Measurements from ENCODE around the gene ACTR3. TPM values are rescaled to one million over a fixed set of nuclear protein-coding genes. Genes with fewer than 3 reads are reported as not detected.

The ACTR3 gene
- total and polyA plus RNA-seq, 2 donors from 2014 or later, result 69.3 to 265 TPM

DNA sequence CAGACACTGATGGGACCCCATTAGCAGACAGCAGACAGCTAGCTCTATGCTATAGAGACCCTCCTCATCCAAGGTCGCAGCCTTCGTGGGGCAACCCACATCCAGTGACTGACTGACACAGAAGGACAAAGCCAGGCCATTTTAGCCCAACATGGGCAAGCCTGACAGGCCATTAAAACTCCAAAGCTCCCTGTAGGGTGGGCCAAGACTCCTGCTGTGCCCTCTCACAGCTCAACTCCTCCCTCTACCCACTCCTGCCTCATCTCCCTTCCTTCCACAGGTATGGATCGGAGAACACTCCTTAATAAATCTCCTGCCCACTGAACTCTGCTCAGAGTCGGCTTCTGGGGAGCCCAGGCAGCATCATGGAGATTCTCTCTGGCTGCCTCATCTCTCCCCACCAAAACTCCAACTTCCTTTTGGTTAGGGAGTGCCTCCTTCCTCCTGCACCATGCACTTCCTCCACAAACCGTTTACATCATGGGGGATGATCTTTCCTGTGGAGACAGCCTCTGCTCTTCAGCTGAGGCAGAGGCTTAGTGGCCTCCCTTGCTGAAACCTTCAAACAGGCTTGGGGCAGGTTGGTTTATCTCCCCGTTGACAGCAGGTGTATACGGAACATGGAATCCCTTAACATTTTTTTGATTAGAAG, 86.5 kb downstream of the ACTR3 start:
- intact Hi-C loops (cut with DNase I), result no loop called here
- FAIRE-seq, result no peak
- TF ChIP-seq, protein P1, sequence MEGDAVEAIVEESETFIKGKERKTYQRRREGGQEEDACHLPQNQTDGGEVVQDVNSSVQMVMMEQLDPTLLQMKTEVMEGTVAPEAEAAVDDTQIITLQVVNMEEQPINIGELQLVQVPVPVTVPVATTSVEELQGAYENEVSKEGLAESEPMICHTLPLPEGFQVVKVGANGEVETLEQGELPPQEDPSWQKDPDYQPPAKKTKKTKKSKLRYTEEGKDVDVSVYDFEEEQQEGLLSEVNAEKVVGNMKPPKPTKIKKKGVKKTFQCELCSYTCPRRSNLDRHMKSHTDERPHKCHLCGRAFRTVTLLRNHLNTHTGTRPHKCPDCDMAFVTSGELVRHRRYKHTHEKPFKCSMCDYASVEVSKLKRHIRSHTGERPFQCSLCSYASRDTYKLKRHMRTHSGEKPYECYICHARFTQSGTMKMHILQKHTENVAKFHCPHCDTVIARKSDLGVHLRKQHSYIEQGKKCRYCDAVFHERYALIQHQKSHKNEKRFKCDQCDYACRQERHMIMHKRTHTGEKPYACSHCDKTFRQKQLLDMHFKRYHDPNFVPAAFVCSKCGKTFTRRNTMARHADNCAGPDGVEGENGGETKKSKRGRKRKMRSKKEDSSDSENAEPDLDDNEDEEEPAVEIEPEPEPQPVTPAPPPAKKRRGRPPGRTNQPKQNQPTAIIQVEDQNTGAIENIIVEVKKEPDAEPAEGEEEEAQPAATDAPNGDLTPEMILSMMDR (IDR thresholded peaks at IDR 0.05; ENCODE audit: borderline replicate concordance, extremely low read depth, insufficient read depth), result no peak
- no peaks in the 10 kb centered on the region for H3K27me3 ChIP-seq (ENCODE audit: control insufficient read depth, insufficient read depth, low read length)
- no peak overlapping the region for H3K9ac ChIP-seq (ENCODE audit: low read length in 3 of 3)
- no peak for DNase-seq
- no peaks in the 10 kb centered on the region for H3K36me3 ChIP-seq (ENCODE audit: control insufficient read depth in 2 of 3, insufficient read depth in 3 of 3, low read length in 3 of 3)
- peaks cover 0 to 2% (median 2%) of the 10 kb centered on the region in 3 donors for H3K4me1 ChIP-seq (ENCODE audit: control insufficient read depth in 2 of 3, insufficient read depth in 2 of 3, low read depth in 1 of 3, low read length in 3 of 3)
- no peak overlapping the region for H3K4me3 ChIP-seq (ENCODE audit: low read length in 3 of 3)
- no peaks in the 10 kb centered on the region for H3K9me3 ChIP-seq (ENCODE audit: control insufficient read depth in 2 of 3, insufficient read depth in 1 of 3, low read length in 3 of 3)
- no peak overlapping the region for H3K27ac ChIP-seq (ENCODE audit: low read depth in 2 of 2, low read length in 2 of 2)

DNA sequence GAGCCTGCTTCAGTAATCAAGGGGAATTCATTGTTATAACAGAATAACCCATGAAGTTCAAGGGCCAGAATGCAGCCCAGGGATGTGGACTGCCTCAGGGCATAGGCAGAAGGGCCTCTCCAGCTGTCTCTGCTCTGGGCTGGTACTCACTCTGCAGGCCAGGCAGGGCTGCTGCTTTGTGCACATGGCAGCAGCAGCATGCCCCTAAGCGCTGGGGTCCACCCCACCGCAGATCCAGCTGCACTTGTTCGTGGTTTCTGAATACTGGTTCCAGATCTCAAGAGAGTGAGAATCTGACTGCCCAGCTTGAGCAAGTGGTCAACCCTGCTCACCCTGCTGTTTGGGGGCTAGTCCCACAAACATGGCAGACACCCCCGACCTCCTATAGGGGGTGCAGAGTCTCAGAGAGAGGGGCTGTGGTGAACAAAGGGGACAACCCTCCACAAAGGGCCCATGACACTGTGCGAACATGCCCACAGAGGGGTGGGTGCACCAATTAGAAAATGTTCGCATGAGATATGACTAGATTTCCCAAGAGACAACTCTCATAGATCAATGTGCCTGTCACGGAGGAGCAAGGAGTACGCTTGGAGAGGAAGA, 87.3 kb downstream of the ACTR3 start:
- Histone ChIP-seq H3K27ac (ENCODE audit: low read depth in 2 of 2, low read length in 2 of 2) (no peak overlapping the region), H3K4me1 (ENCODE audit: control insufficient read depth in 2 of 3, insufficient read depth in 2 of 3, low read depth in 1 of 3, low read length in 3 of 3) (peaks cover 0 to 2% (median 2%) of the 10 kb centered on the region in 3 donors), H3K9ac (ENCODE audit: low read length in 3 of 3) (no peak overlapping the region), H3K4me3 (ENCODE audit: low read length in 3 of 3) (no peak overlapping the region), H3K9me3 (ENCODE audit: control insufficient read depth in 2 of 3, insufficient read depth in 1 of 3, low read length in 3 of 3) (no peaks in the 10 kb centered on the region), H3K27me3 (ENCODE audit: control insufficient read depth, insufficient read depth, low read length) (no peaks in the 10 kb centered on the region), H3K36me3 (ENCODE audit: control insufficient read depth in 2 of 3, insufficient read depth in 3 of 3, low read length in 3 of 3) (no peaks in the 10 kb centered on the region)
- peak in 1 of 5 donors; percentile 71 for DNase-seq
- FAIRE-seq, result no peak
- TF ChIP-seq, protein P1 (IDR thresholded peaks at IDR 0.05; ENCODE audit: borderline replicate concordance, extremely low read depth, insufficient read depth), result no peak
- intact Hi-C loops (cut with DNase I), result no loop called here

- Histone ChIP-seq H3K27ac (ENCODE audit: low read depth in 2 of 2, low read length in 2 of 2) (no peak overlapping the region), H3K27me3 (ENCODE audit: control insufficient read depth, insufficient read depth, low read length) (no peaks in the 10 kb centered on the region), H3K9me3 (ENCODE audit: control insufficient read depth in 2 of 3, insufficient read depth in 1 of 3, low read length in 3 of 3) (no peaks in the 10 kb centered on the region), H3K4me3 (ENCODE audit: low read length in 3 of 3) (no peak overlapping the region), H3K9ac (ENCODE audit: low read length in 3 of 3) (no peak overlapping the region), H3K4me1 (ENCODE audit: control insufficient read depth in 2 of 3, insufficient read depth in 2 of 3, low read depth in 1 of 3, low read length in 3 of 3) (peaks cover 0 to 2% (median 2%) of the 10 kb centered on the region in 3 donors), H3K36me3 (ENCODE audit: control insufficient read depth in 2 of 3, insufficient read depth in 3 of 3, low read length in 3 of 3) (no peaks in the 10 kb centered on the region)
- DNase-seq (peak in 3 of 5 donors; percentile 53 to 84 (median 66)), FAIRE-seq (no peak)
- TF ChIP-seq, protein P1 (IDR thresholded peaks at IDR 0.05; ENCODE audit: borderline replicate concordance, extremely low read depth, insufficient read depth), result peak; percentile 24
- intact Hi-C loops (cut with DNase I), result no loop called here
These were observed 88.0 kb downstream of the ACTR3 start for GRCh38 chr2:113977660-113978523.
